Fibroblast of lung (primary cell): ENCODE data around the gene DND1.
"Not testable (repeated sequence)": the region's sequence is repeated elsewhere in the genome, so short reads cannot be mapped to it uniquely, and the experiment has no call there.

Source experiments
- CTCF ChIP-seq, 2 donors: IDR thresholded peaks in 1 of 2; conservative IDR thresholded peaks in 1 of 2; 1 replicate in 1 of 2; 2 replicates in 1 of 2; pipeline ENCODE4 v1.5.1; 2011 to 2012; ENCODE audit warnings: low read length in 2 of 2, control low read depth in 1 of 2, inconsistent platforms in 1 of 2, low read depth in 1 of 2, mild to moderate bottlenecking in 1 of 2
- EZH2 ChIP-seq: IDR thresholded peaks from 2 replicates; pipeline ENCODE4 v1.5.1; 2012; ENCODE audit warnings: low read length, control low read depth, mild to moderate bottlenecking; ENCODE audit errors: missing control alignments

- not testable (repeated sequence) for TF ChIP-seq CTCF (conservative IDR thresholded peaks at IDR 0.05 in 1 of 2, IDR thresholded peaks at IDR 0.05 in 1 of 2; ENCODE audit: low read depth in 1 of 2, low read length in 2 of 2); EZH2
Measured at GRCh38 chr5:140671035-140671434, 2.3 kb downstream of the DND1 start.
